ENCODE results near the gene POLE.

Gene POLE

DNA sequence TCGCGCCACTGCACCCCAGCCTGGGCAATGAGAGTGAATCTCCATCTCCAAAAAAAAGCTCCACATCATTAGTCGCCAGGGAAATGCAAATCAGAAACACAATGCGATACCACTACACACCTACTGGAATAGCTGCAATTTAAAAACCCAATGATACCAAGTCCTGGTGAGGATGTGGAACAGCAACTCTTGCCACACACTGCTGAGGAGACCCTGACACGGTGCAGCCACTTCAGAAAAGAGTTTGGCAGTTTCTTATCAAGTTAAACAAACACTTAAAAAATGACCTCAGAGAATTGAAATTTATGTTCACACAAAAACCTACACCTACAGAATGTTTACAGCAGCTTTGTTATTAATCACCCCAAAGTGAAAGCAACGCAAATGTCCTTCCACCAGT, 56.5 kb downstream of the POLE start:
- TF ChIP-seq CTCF (IDR thresholded peaks at IDR 0.05; ENCODE audit: borderline replicate concordance, extremely low read depth, low read length, poor library complexity, severe bottlenecking) (no peak), EZH2 (IDR thresholded peaks at IDR 0.05; ENCODE audit: borderline replicate concordance, low read depth, low read length, severe bottlenecking) (no peak)
- no peak for DNase-seq
- no peak for ATAC-seq (ENCODE audit: insufficient read depth, low read depth)
- Histone ChIP-seq H3K36me3 (ENCODE audit: insufficient read depth, low read length) (peaks cover 94% of the 10 kb centered on the region), H3K9ac (ENCODE audit: low read depth, low read length) (no peak overlapping the region), H3K27ac (ENCODE audit: low read length) (no peak overlapping the region), H3K79me2 (ENCODE audit: insufficient read depth, low read length) (no peaks in the 10 kb centered on the region), H4K20me1 (ENCODE audit: insufficient read depth, low read length) (peaks cover 21% of the 10 kb centered on the region), H3K4me3 (ENCODE audit: low read depth in 1 of 2, low read length in 2 of 2) (no peak overlapping the region), H3K9me3 (ENCODE audit: insufficient read depth, low read length, severe bottlenecking) (no peaks in the 10 kb centered on the region), H3K27me3 (ENCODE audit: insufficient read depth, low read length, poor library complexity) (no peaks in the 10 kb centered on the region), H2AFZ (ENCODE audit: low read depth, low read length) (no peak overlapping the region), H3K4me1 (ENCODE audit: insufficient read depth, low read length) (no peaks in the 10 kb centered on the region), H3K4me2 (ENCODE audit: insufficient read depth, low read length) (no peak overlapping the region)

DNA sequence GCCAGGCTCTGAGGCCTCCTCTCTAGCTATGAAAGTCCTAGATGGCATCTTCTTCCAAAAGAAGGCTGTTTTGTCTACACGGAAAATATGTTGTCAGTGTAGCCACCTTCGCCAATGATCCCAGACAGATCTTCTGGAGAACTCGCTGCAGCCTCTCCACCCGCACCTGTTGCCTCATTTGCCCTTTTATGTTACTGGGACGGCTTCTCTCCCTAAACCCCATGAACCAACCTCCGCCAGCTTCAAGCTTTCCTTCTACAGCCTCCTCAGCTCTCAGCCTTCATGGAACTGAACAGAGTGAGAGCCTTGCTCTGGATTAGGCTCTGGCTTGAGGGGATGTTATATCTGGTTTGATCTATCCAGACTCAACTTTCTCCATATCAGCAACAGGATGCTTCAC, 57.8 kb downstream of the POLE start:
- Histone ChIP-seq H3K9ac (ENCODE audit: low read depth, low read length) (no peak overlapping the region), H3K27ac (ENCODE audit: low read length) (no peak overlapping the region), H3K9me3 (ENCODE audit: insufficient read depth, low read length, severe bottlenecking) (no peaks in the 10 kb centered on the region), H3K4me2 (ENCODE audit: insufficient read depth, low read length) (no peak overlapping the region), H2AFZ (ENCODE audit: low read depth, low read length) (no peak overlapping the region), H3K4me1 (ENCODE audit: insufficient read depth, low read length) (no peaks in the 10 kb centered on the region), H3K36me3 (ENCODE audit: insufficient read depth, low read length) (peaks cover 94% of the 10 kb centered on the region), H3K79me2 (ENCODE audit: insufficient read depth, low read length) (no peaks in the 10 kb centered on the region), H3K27me3 (ENCODE audit: insufficient read depth, low read length, poor library complexity) (no peaks in the 10 kb centered on the region), H3K4me3 (ENCODE audit: low read depth in 1 of 2, low read length in 2 of 2) (no peak overlapping the region), H4K20me1 (ENCODE audit: insufficient read depth, low read length) (peaks cover 22% of the 10 kb centered on the region)
- no peak for DNase-seq
- TF ChIP-seq CTCF (IDR thresholded peaks at IDR 0.05; ENCODE audit: borderline replicate concordance, extremely low read depth, low read length, poor library complexity, severe bottlenecking) (no peak), EZH2 (IDR thresholded peaks at IDR 0.05; ENCODE audit: borderline replicate concordance, low read depth, low read length, severe bottlenecking) (no peak)
- no peak for ATAC-seq (ENCODE audit: insufficient read depth, low read depth)

DNA sequence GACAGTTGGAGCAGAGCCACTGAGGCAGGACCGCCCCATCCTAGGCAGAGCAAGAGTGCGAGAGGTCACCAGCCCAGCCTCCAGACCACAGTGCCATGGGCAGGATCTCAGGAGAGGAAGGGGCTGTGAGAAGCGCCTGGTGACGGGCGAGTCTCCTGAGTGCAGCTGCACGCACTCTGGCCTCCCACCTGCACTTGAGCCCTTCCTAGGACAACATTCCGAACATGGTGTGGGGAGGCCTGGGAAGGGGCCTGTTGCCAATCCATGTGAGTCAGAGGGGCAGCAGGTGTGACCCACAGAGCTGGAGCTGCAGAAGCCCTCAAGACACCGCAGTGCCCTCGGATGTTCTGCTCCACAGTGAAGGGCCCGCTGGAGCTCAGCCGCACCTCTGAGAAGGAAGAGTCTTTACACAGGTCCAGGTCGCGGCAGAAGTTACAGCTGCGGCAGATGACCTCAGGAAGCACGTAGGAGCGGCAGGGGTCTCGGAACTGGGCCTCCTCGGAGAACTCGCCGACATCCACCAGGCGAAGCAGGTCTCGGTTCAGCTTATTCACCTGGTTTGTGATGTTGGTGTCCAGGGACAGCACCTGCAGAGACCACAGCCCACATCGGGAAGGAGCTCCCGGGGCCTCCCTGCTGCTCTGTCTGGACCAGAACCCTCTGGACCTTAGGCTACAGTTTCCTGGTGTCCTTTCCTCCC, 61.3 kb downstream of the POLE start:
- Histone ChIP-seq H3K4me2 (ENCODE audit: insufficient read depth, low read length) (no peak overlapping the region), H3K9ac (ENCODE audit: low read depth, low read length) (no peak overlapping the region), H3K4me1 (ENCODE audit: insufficient read depth, low read length) (no peaks in the 10 kb centered on the region), H3K27me3 (ENCODE audit: insufficient read depth, low read length, poor library complexity) (no peaks in the 10 kb centered on the region), H2AFZ (ENCODE audit: low read depth, low read length) (no peak overlapping the region), H3K27ac (ENCODE audit: low read length) (no peak overlapping the region), H3K4me3 (ENCODE audit: low read depth in 1 of 2, low read length in 2 of 2) (no peak overlapping the region), H3K79me2 (ENCODE audit: insufficient read depth, low read length) (no peaks in the 10 kb centered on the region), H4K20me1 (ENCODE audit: insufficient read depth, low read length) (peaks cover 20% of the 10 kb centered on the region), H3K36me3 (ENCODE audit: insufficient read depth, low read length) (peaks cover 75% of the 10 kb centered on the region), H3K9me3 (ENCODE audit: insufficient read depth, low read length, severe bottlenecking) (no peaks in the 10 kb centered on the region)
- DNase-seq: no peak
- ATAC-seq (ENCODE audit: insufficient read depth, low read depth): no peak
- no peak for TF ChIP-seq EZH2 (IDR thresholded peaks at IDR 0.05; ENCODE audit: borderline replicate concordance, low read depth, low read length, severe bottlenecking)
- no peak for TF ChIP-seq CTCF (IDR thresholded peaks at IDR 0.05; ENCODE audit: borderline replicate concordance, extremely low read depth, low read length, poor library complexity, severe bottlenecking)

Measured in DND-41 (cell line).